Measurements from ENCODE around the gene SCN11A.
"Not testable (repeated sequence)": the region's sequence is repeated elsewhere in the genome, so short reads cannot be mapped to it uniquely, and the experiment has no call there.

DNA sequence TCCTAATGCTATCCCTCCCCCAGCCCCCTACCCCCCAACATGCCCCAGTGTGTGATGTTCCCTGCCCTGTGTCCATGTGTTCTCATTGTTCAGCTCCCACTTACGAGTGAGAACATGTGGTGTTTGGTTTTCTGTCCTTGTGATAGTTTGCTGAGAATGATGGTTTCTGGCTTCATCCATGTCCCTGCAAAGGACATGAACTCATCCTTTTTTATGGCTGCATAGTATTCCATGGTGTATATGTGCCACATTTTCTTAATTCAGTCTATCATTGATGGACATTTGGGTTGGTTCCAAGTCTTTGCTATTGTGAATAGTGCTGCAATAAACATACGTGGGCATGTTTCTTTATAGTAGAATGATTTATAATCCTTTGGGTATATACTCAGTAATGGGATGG, 9.5 kb upstream of the SCN11A start:
- TF ChIP-seq, protein P1, sequence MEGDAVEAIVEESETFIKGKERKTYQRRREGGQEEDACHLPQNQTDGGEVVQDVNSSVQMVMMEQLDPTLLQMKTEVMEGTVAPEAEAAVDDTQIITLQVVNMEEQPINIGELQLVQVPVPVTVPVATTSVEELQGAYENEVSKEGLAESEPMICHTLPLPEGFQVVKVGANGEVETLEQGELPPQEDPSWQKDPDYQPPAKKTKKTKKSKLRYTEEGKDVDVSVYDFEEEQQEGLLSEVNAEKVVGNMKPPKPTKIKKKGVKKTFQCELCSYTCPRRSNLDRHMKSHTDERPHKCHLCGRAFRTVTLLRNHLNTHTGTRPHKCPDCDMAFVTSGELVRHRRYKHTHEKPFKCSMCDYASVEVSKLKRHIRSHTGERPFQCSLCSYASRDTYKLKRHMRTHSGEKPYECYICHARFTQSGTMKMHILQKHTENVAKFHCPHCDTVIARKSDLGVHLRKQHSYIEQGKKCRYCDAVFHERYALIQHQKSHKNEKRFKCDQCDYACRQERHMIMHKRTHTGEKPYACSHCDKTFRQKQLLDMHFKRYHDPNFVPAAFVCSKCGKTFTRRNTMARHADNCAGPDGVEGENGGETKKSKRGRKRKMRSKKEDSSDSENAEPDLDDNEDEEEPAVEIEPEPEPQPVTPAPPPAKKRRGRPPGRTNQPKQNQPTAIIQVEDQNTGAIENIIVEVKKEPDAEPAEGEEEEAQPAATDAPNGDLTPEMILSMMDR (IDR thresholded peaks at IDR 0.05; ENCODE audit: borderline replicate concordance, extremely low read depth, low read length, poor library complexity, severe bottlenecking): not testable (repeated sequence)
- not testable (repeated sequence) for TF ChIP-seq EZH2 (IDR thresholded peaks at IDR 0.05; ENCODE audit: borderline replicate concordance, low read depth, low read length, severe bottlenecking)
